ENCODE results near the gene IL22RA1.

GRCh38 chr1:24081190-24081589 lies 61.8 kb downstream of the IL22RA1 start:
- TF ChIP-seq EZH2phosphoT487 (conservative IDR thresholded peaks at IDR 0.05; ENCODE audit: low read length) = no peak
- TF ChIP-seq CTCF (IDR thresholded peaks at IDR 0.05; ENCODE audit: insufficient read depth, low read length, poor library complexity, severe bottlenecking) = no peak
